ENCODE measurements around the gene ADAMTSL2. TPM values are rescaled to one million over a fixed set of nuclear protein-coding genes. Genes with fewer than 3 reads are reported as not detected.

The ADAMTSL2 gene
- total and polyA plus RNA-seq, 2 donors (not counting 1 experiment from before 2014, with no cell fraction given), result under 0.01 to 0.09 TPM

GRCh38 chr9:133505186-133505830, 29.2 kb upstream of the ADAMTSL2 start:
- no peak overlapping the region for H3K9ac ChIP-seq (ENCODE audit: insufficient read depth, low read length)
- H2AFZ ChIP-seq (ENCODE audit: low read length), result no peak overlapping the region
- H3K79me2 ChIP-seq (ENCODE audit: control insufficient read depth, insufficient read depth, low read length), result no peaks in the 10 kb centered on the region
- peak overlapping the region; percentile 51 for H3K4me2 ChIP-seq (ENCODE audit: extremely low read depth, insufficient read depth, low read length)
- no peaks in the 10 kb centered on the region for H3K36me3 ChIP-seq (ENCODE audit: control insufficient read depth, insufficient read depth, low read length)
- H3K9me3 ChIP-seq (ENCODE audit: control insufficient read depth, insufficient read depth, low read depth, low read length), result no peaks in the 10 kb centered on the region
- H4K20me1 ChIP-seq (ENCODE audit: control insufficient read depth, extremely low read depth, insufficient read depth, low read length), result no peaks in the 10 kb centered on the region
- TF ChIP-seq EZH2 (IDR thresholded peaks at IDR 0.05; ENCODE audit: low read length, missing control alignments) (no peak), CTCF (conservative IDR thresholded peaks at IDR 0.05 in 1 of 2, IDR thresholded peaks at IDR 0.05 in 1 of 2; ENCODE audit: low read depth in 1 of 2, low read length in 2 of 2) (no peak)
- no peaks in the 10 kb centered on the region for H3K27me3 ChIP-seq (ENCODE audit: control insufficient read depth, insufficient read depth, low read length)
- H3K27ac ChIP-seq (ENCODE audit: insufficient read depth, low read length), result peak overlapping the region; percentile 79
- DNase-seq (ENCODE audit: low read depth in 2 of 2), result peak in 1 of 2 donors; percentile 48
- no peak overlapping the region for H3K4me3 ChIP-seq (replicated peaks in 1 of 4; ENCODE audit: control extremely low read depth in 1 of 4, insufficient read depth in 1 of 4, low read depth in 3 of 4, low read length in 4 of 4)
- peaks cover 11% of the 10 kb centered on the region for H3K4me1 ChIP-seq (ENCODE audit: control insufficient read depth, extremely low read depth, insufficient read depth, low read length)

- Histone ChIP-seq H3K4me3 (replicated peaks in 1 of 4; ENCODE audit: control extremely low read depth in 1 of 4, insufficient read depth in 1 of 4, low read depth in 3 of 4, low read length in 4 of 4) (no peak overlapping the region), H2AFZ (ENCODE audit: low read length) (no peak overlapping the region), H3K36me3 (ENCODE audit: control insufficient read depth, insufficient read depth, low read length) (no peaks in the 10 kb centered on the region), H3K27ac (ENCODE audit: insufficient read depth, low read length) (peak overlapping the region; percentile 79), H3K79me2 (ENCODE audit: control insufficient read depth, insufficient read depth, low read length) (no peaks in the 10 kb centered on the region), H3K4me2 (ENCODE audit: extremely low read depth, insufficient read depth, low read length) (peak overlapping the region; percentile 51), H4K20me1 (ENCODE audit: control insufficient read depth, extremely low read depth, insufficient read depth, low read length) (no peaks in the 10 kb centered on the region), H3K9me3 (ENCODE audit: control insufficient read depth, insufficient read depth, low read depth, low read length) (no peaks in the 10 kb centered on the region), H3K9ac (ENCODE audit: insufficient read depth, low read length) (no peak overlapping the region), H3K4me1 (ENCODE audit: control insufficient read depth, extremely low read depth, insufficient read depth, low read length) (peaks cover 11% of the 10 kb centered on the region), H3K27me3 (ENCODE audit: control insufficient read depth, insufficient read depth, low read length) (no peaks in the 10 kb centered on the region)
- TF ChIP-seq EZH2 (IDR thresholded peaks at IDR 0.05; ENCODE audit: low read length, missing control alignments) (no peak), CTCF (conservative IDR thresholded peaks at IDR 0.05 in 1 of 2, IDR thresholded peaks at IDR 0.05 in 1 of 2; ENCODE audit: low read depth in 1 of 2, low read length in 2 of 2) (no peak)
- DNase-seq (ENCODE audit: low read depth in 2 of 2), result peak; percentile 41 to 44
These were observed 28.4 kb upstream of the ADAMTSL2 start for GRCh38 chr9:133505901-133506652.

- Histone ChIP-seq H3K9me3 (ENCODE audit: control insufficient read depth, insufficient read depth, low read depth, low read length) (no peaks in the 10 kb centered on the region), H3K79me2 (ENCODE audit: control insufficient read depth, insufficient read depth, low read length) (no peaks in the 10 kb centered on the region), H3K4me1 (ENCODE audit: control insufficient read depth, extremely low read depth, insufficient read depth, low read length) (peaks cover 11% of the 10 kb centered on the region), H3K27me3 (ENCODE audit: control insufficient read depth, insufficient read depth, low read length) (no peaks in the 10 kb centered on the region), H3K4me3 (replicated peaks in 1 of 4; ENCODE audit: control extremely low read depth in 1 of 4, insufficient read depth in 1 of 4, low read depth in 3 of 4, low read length in 4 of 4) (no peak overlapping the region), H3K9ac (ENCODE audit: insufficient read depth, low read length) (no peak overlapping the region), H3K36me3 (ENCODE audit: control insufficient read depth, insufficient read depth, low read length) (no peaks in the 10 kb centered on the region), H3K27ac (ENCODE audit: insufficient read depth, low read length) (peak overlapping the region; percentile 61), H3K4me2 (ENCODE audit: extremely low read depth, insufficient read depth, low read length) (peak overlapping the region; percentile 64), H2AFZ (ENCODE audit: low read length) (peak overlapping the region; percentile 30), H4K20me1 (ENCODE audit: control insufficient read depth, extremely low read depth, insufficient read depth, low read length) (no peaks in the 10 kb centered on the region)
- DNase-seq (ENCODE audit: low read depth in 2 of 2), result peak; percentile 69 to 94
- TF ChIP-seq EZH2 (IDR thresholded peaks at IDR 0.05; ENCODE audit: low read length, missing control alignments), result no peak
- peak in 1 of 2 donors; percentile 22 for TF ChIP-seq CTCF (conservative IDR thresholded peaks at IDR 0.05 in 1 of 2, IDR thresholded peaks at IDR 0.05 in 1 of 2; ENCODE audit: low read depth in 1 of 2, low read length in 2 of 2)
These were observed 27.9 kb upstream of the ADAMTSL2 start for GRCh38 chr9:133506653-133507038.
